ENCODE measurements around the gene PLIN3. TPM values are rescaled to one million over a fixed set of nuclear protein-coding genes. Genes with fewer than 3 reads are reported as not detected.
"Not testable (repeated sequence)": the region's sequence is repeated elsewhere in the genome, so short reads cannot be mapped to it uniquely, and the experiment has no call there.

Gene PLIN3
- total RNA-seq, 1 experiment from 2014 or later = 157 TPM

DNA sequence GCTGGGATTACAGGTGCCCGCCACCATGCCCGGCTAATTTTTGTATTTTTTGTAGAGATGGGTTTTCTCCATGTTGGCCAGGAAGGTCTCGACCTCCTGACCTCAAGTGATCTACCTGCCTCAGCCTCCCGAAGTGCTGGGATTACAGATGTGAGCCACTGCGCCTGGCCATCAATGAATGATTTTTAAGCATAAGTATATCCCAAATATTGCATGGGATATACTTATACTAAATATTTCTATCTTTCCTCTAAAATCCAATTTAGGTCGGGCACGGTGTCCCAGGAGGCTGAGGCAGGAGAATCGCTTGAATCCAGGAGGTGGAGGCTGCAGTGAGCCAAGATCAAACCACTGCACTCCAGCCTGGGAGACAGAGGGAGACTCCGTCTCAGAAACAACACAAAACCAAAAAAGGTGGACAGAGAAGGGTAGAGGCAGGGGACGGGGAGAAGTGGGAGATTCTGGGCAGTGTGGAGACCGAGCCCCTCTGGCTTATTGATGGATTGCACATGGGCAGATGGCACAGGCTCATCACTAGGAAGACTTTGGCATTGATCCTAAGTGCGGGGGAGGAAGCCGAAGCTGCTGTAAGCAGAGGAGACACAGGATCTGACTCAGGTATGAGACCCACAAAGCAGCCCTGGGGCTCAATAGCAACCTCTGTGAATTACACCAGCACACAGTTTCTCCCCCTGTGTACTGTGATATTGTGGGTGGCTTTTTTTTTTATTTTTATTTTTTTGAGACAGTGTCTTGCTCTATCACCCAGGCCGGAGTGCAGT lies 21.8 kb upstream of the PLIN3 start:
- in situ Hi-C loops (cut with HindIII; ENCODE audit: low pct_unique_long_range_greater_than_20kb, low sequenced_read_pairs) (no loop called here), intact Hi-C loops (cut with micrococcal nuclease; ENCODE audit: unreplicated experiment) (no loop called here)
- Histone ChIP-seq H3K27ac (ENCODE audit: low read length) (no peak overlapping the region), H3K9me3 (ENCODE audit: control insufficient read depth, insufficient read depth, low read depth, low read length) (no peaks in the 10 kb centered on the region), H3K4me3 (ENCODE audit: low read depth in 2 of 2, low read length in 2 of 2) (no peak overlapping the region), H3K27me3 (ENCODE audit: control insufficient read depth, insufficient read depth, low read length) (no peaks in the 10 kb centered on the region), H3K4me1 (ENCODE audit: control insufficient read depth, insufficient read depth, low read length) (no peaks in the 10 kb centered on the region), H3K36me3 (ENCODE audit: control insufficient read depth, insufficient read depth, low read length) (no peaks in the 10 kb centered on the region)
- TF ChIP-seq, protein P1, sequence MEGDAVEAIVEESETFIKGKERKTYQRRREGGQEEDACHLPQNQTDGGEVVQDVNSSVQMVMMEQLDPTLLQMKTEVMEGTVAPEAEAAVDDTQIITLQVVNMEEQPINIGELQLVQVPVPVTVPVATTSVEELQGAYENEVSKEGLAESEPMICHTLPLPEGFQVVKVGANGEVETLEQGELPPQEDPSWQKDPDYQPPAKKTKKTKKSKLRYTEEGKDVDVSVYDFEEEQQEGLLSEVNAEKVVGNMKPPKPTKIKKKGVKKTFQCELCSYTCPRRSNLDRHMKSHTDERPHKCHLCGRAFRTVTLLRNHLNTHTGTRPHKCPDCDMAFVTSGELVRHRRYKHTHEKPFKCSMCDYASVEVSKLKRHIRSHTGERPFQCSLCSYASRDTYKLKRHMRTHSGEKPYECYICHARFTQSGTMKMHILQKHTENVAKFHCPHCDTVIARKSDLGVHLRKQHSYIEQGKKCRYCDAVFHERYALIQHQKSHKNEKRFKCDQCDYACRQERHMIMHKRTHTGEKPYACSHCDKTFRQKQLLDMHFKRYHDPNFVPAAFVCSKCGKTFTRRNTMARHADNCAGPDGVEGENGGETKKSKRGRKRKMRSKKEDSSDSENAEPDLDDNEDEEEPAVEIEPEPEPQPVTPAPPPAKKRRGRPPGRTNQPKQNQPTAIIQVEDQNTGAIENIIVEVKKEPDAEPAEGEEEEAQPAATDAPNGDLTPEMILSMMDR (IDR thresholded peaks at IDR 0.05) = no peak
- no peak for TF ChIP-seq POLR2AphosphoS5 (IDR thresholded peaks at IDR 0.05; ENCODE audit: low read depth, low read length)
- TF ChIP-seq TCF7L2 (IDR thresholded peaks at IDR 0.05; ENCODE audit: low read depth, low read length) = no peak
- TF ChIP-seq, protein P2, sequence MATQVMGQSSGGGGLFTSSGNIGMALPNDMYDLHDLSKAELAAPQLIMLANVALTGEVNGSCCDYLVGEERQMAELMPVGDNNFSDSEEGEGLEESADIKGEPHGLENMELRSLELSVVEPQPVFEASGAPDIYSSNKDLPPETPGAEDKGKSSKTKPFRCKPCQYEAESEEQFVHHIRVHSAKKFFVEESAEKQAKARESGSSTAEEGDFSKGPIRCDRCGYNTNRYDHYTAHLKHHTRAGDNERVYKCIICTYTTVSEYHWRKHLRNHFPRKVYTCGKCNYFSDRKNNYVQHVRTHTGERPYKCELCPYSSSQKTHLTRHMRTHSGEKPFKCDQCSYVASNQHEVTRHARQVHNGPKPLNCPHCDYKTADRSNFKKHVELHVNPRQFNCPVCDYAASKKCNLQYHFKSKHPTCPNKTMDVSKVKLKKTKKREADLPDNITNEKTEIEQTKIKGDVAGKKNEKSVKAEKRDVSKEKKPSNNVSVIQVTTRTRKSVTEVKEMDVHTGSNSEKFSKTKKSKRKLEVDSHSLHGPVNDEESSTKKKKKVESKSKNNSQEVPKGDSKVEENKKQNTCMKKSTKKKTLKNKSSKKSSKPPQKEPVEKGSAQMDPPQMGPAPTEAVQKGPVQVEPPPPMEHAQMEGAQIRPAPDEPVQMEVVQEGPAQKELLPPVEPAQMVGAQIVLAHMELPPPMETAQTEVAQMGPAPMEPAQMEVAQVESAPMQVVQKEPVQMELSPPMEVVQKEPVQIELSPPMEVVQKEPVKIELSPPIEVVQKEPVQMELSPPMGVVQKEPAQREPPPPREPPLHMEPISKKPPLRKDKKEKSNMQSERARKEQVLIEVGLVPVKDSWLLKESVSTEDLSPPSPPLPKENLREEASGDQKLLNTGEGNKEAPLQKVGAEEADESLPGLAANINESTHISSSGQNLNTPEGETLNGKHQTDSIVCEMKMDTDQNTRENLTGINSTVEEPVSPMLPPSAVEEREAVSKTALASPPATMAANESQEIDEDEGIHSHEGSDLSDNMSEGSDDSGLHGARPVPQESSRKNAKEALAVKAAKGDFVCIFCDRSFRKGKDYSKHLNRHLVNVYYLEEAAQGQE (IDR thresholded peaks at IDR 0.05; ENCODE audit: insufficient read depth in 1 of 2, low read depth in 2 of 2, low read length in 1 of 2) = no peak
- no peak for TF ChIP-seq SIN3A (IDR thresholded peaks at IDR 0.05; ENCODE audit: borderline replicate concordance, insufficient read depth, low read depth, low read length)
- DNase-seq (ENCODE audit: low read depth, low spot score) (no peak), ATAC-seq (peak; percentile 74; the same call in 1 of the 2 replicates)
- ChIA-PET CTCF (interaction anchor here (0.7 kb wide), 1 partner anchor 70 kb away, joined by 4 read pairs; no protein-coding TSS in a partner anchor), POLR2A (interaction anchor here (0.6 kb wide), 1 partner anchor 25 kb away, joined by 5 read pairs; no protein-coding TSS in a partner anchor)
- no TSS peak for BruUV-seq (replicated peaks)

DNA sequence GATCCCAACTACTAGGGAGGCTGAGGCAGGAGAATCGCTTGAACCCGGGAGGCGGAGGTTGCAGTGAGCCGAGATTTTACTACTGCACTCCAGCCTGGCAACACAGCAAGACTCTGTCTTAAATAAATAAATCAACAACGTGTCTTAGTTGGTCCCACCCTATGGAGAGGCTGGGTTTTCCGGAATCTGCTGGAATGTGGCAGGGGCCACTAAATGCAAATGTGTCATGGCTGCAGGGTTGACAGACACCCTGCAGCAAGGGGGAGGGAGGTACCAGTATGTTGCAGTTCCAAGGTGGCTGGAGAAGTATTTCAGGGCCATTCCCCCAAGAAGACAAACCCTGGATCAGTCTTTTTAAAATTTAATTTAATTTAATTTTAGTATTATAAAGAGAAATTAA lies 20.3 kb upstream of the PLIN3 start:
- H3K4me1 ChIP-seq (ENCODE audit: control insufficient read depth, insufficient read depth, low read length); ATAC-seq; in situ Hi-C loops (cut with HindIII; ENCODE audit: low pct_unique_long_range_greater_than_20kb, low sequenced_read_pairs); BruUV-seq (replicated peaks); POLR2A ChIA-PET; H3K36me3 ChIP-seq (ENCODE audit: control insufficient read depth, insufficient read depth, low read length); H3K4me3 ChIP-seq (ENCODE audit: low read depth in 2 of 2, low read length in 2 of 2); H3K27ac ChIP-seq (ENCODE audit: low read length); DNase-seq (ENCODE audit: low read depth, low spot score); CTCF ChIA-PET; H3K27me3 ChIP-seq (ENCODE audit: control insufficient read depth, insufficient read depth, low read length); intact Hi-C loops (cut with micrococcal nuclease; ENCODE audit: unreplicated experiment); H3K9me3 ChIP-seq (ENCODE audit: control insufficient read depth, insufficient read depth, low read depth, low read length): not testable (repeated sequence)

DNA sequence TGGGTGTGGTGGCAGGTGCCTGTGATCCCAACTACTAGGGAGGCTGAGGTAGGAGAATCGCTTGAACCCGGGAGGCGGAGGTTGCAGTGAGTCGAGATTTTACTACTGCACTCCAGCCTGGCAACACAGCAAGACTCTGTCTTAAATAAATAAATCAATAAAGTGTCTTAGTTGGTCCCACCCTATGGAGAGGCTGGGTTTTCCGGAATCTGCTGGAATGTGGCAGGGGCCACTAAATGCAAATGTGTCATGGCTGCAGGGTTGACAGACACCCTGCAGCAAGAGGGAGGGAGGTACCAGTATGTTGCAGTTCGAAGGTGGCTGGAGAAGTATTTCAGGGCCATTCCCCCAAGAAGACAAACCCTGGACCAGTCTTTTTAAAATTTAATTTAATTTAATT lies 17.5 kb upstream of the PLIN3 start:
- ATAC-seq; DNase-seq (ENCODE audit: low read depth, low spot score); H3K4me3 ChIP-seq (ENCODE audit: low read depth in 2 of 2, low read length in 2 of 2); H3K4me1 ChIP-seq (ENCODE audit: control insufficient read depth, insufficient read depth, low read length); in situ Hi-C loops (cut with HindIII; ENCODE audit: low pct_unique_long_range_greater_than_20kb, low sequenced_read_pairs); BruUV-seq (replicated peaks); H3K36me3 ChIP-seq (ENCODE audit: control insufficient read depth, insufficient read depth, low read length); intact Hi-C loops (cut with micrococcal nuclease; ENCODE audit: unreplicated experiment); CTCF ChIA-PET; H3K27me3 ChIP-seq (ENCODE audit: control insufficient read depth, insufficient read depth, low read length); H3K9me3 ChIP-seq (ENCODE audit: control insufficient read depth, insufficient read depth, low read depth, low read length); POLR2A ChIA-PET; H3K27ac ChIP-seq (ENCODE audit: low read length): not testable (repeated sequence)

DNA sequence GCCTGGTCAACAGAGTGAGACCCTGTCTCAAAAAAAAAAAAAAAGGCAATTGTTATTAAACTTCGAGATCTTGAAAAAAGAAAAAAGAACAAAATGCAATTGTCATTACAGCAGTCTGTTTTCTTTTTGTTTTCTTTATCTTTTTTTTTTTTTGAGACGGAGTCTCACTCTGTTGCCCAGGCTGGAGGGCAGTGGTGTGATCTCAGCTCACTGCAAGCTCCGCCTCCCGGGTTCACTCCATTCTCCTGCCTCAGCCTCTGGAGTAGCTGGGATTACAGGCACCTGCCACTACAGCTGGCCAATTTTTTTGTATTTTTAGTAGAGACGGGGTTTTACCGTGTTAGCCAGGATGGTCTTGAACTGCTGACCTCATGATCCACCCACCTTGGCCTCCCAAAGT lies 15.4 kb upstream of the PLIN3 start:
- H3K4me1 ChIP-seq (ENCODE audit: control insufficient read depth, insufficient read depth, low read length); in situ Hi-C loops (cut with HindIII; ENCODE audit: low pct_unique_long_range_greater_than_20kb, low sequenced_read_pairs); H3K36me3 ChIP-seq (ENCODE audit: control insufficient read depth, insufficient read depth, low read length); H3K27me3 ChIP-seq (ENCODE audit: control insufficient read depth, insufficient read depth, low read length); DNase-seq (ENCODE audit: low read depth, low spot score); H3K9me3 ChIP-seq (ENCODE audit: control insufficient read depth, insufficient read depth, low read depth, low read length); POLR2A ChIA-PET; ATAC-seq; intact Hi-C loops (cut with micrococcal nuclease; ENCODE audit: unreplicated experiment); H3K27ac ChIP-seq (ENCODE audit: low read length); H3K4me3 ChIP-seq (ENCODE audit: low read depth in 2 of 2, low read length in 2 of 2); BruUV-seq (replicated peaks): not testable (repeated sequence)
- CTCF ChIA-PET = interaction anchor here (0.7 kb wide), 1 partner anchor 84 kb away, joined by 8 read pairs; no protein-coding TSS in a partner anchor

All from Panc1 (cell line).